DND-41 (cell line): Measurements from ENCODE around the gene CCDC71L.
A peak's percentile ranks its signal among the peaks of the same experiment; 100 is the strongest.
"Not testable (repeated sequence)": the region's sequence is repeated elsewhere in the genome, so short reads cannot be mapped to it uniquely, and the experiment has no call there.

Source experiments
- ATAC-seq: fragments of 200-7000 bp; cut with Tn5 transposase; 3 replicates; pipeline ENCODE4 v1.9.1; 2021; ENCODE audit warnings: low read depth; ENCODE audit not compliant: insufficient read depth
- DNase-seq: peaks from one replicate; pipeline ENCODE4 v3.0.0-alpha.2; 2020
- H2AFZ ChIP-seq: 2 replicates; pipeline ENCODE4 v1.6.0; 2012; ENCODE audit warnings: low read depth, low read length
- H3K27ac ChIP-seq: 2 replicates; pipeline ENCODE4 v1.5.1; 2012; ENCODE audit warnings: low read length, inconsistent platforms
- H3K27me3 ChIP-seq: fragments of 200-600 bp; sonication (generic); 2 replicates; pipeline ENCODE4 v1.6.0; 2012; ENCODE audit warnings: low read length, mild to moderate bottlenecking, inconsistent platforms; ENCODE audit not compliant: insufficient read depth, poor library complexity
- H3K36me3 ChIP-seq: 2 replicates; pipeline ENCODE4 v1.5.1; 2012; ENCODE audit warnings: low read length, inconsistent platforms; ENCODE audit not compliant: insufficient read depth
- H3K4me1 ChIP-seq: 2 replicates; pipeline ENCODE4 v1.5.1; 2012; ENCODE audit warnings: mild to moderate bottlenecking, low read length; ENCODE audit not compliant: insufficient read depth
- H3K4me2 ChIP-seq: 2 replicates; pipeline ENCODE4 v1.6.0; 2012; ENCODE audit warnings: mild to moderate bottlenecking, moderate library complexity, low read length, inconsistent platforms; ENCODE audit not compliant: insufficient read depth
- H3K4me3 ChIP-seq, 2 experiments: fragments of 200-600 bp in 1 of 2; shearing (Covaris generic) in 1 of 2; 2 replicates each; pipeline ENCODE4 v1.5.1; 2012 to 2016; ENCODE audit warnings: inconsistent platforms in 2 of 2, low read length in 2 of 2, mild to moderate bottlenecking in 2 of 2, low read depth in 1 of 2, moderate library complexity in 1 of 2
- H3K79me2 ChIP-seq: 2 replicates; pipeline ENCODE4 v1.6.0; 2012; ENCODE audit warnings: low read length, inconsistent platforms; ENCODE audit not compliant: insufficient read depth
- H3K9ac ChIP-seq: 2 replicates; pipeline ENCODE4 v1.6.0; 2012; ENCODE audit warnings: low read depth, mild to moderate bottlenecking, inconsistent platforms, low read length, moderate library complexity
- H3K9me3 ChIP-seq: 2 replicates; pipeline ENCODE4 v1.5.1; 2012; ENCODE audit warnings: low read length, moderate library complexity, mild to moderate bottlenecking, inconsistent platforms; ENCODE audit not compliant: insufficient read depth, severe bottlenecking
- H4K20me1 ChIP-seq: 2 replicates; pipeline ENCODE4 v1.6.0; 2012; ENCODE audit warnings: low read length; ENCODE audit not compliant: insufficient read depth
- EZH2 ChIP-seq: IDR thresholded peaks from 3 replicates; pipeline ENCODE4 v1.6.1; 2012; ENCODE audit warnings: borderline replicate concordance, low read depth, mild to moderate bottlenecking, moderate library complexity, low read length, inconsistent platforms; ENCODE audit not compliant: severe bottlenecking
- TF ChIP-seq, protein P1 (sequence below): IDR thresholded peaks from 2 replicates; pipeline ENCODE4 v1.5.1; 2012; ENCODE audit warnings: borderline replicate concordance, low read length, moderate library complexity, mild to moderate bottlenecking; ENCODE audit not compliant: poor library complexity, severe bottlenecking; ENCODE audit errors: extremely low read depth

The CCDC71L gene

DNA sequence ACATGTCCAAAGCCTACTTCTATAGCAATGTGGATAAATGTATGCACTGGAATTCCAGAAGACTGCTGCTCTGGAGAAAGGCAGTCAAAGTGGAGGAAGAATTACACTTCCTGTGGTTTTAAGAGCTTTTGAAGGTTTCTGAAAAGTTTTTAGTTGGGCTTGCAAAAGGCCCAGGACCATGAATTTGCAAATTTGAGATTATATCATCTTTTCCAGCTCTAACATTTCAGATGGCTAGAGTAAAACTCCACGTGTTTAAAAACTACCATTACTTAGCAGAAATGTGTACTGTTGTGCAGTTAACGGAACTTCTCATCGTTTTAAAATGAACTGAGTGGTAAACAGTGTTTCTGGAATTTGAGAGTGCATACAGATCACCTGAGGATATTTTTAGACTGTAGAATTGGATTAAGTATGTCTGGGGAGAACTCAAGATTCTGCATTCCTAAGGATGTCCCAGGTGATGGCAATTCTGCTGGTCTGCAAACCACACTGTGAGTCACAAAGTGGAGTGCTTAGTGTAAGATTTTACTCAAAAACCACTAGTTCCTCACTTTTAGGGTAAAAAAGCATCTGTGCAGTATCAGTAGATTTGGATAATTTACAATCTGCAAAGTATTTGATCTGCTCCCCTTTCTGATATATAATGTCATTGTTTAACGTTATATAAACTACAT is 32.9 kb upstream of the CCDC71L start:
- Histone ChIP-seq H3K27ac (no peak overlapping the region), H3K79me2 (no peaks in the 10 kb centered on the region), H3K4me1 (peaks cover 8% of the 10 kb centered on the region; the same call in 1 of the 2 replicates), H3K36me3 (no peaks in the 10 kb centered on the region), H3K4me2 (no peak overlapping the region), H3K9me3 (no peaks in the 10 kb centered on the region), H3K9ac (no peak overlapping the region), H3K4me3 (no peak overlapping the region), H3K27me3 (no peaks in the 10 kb centered on the region), H2AFZ (no peak overlapping the region), H4K20me1 (no peaks in the 10 kb centered on the region)
- DNase-seq: no peak
- ATAC-seq: peak; percentile 35; the same call in 1 of the 3 replicates
- no peak for TF ChIP-seq EZH2
- TF ChIP-seq, protein P1, sequence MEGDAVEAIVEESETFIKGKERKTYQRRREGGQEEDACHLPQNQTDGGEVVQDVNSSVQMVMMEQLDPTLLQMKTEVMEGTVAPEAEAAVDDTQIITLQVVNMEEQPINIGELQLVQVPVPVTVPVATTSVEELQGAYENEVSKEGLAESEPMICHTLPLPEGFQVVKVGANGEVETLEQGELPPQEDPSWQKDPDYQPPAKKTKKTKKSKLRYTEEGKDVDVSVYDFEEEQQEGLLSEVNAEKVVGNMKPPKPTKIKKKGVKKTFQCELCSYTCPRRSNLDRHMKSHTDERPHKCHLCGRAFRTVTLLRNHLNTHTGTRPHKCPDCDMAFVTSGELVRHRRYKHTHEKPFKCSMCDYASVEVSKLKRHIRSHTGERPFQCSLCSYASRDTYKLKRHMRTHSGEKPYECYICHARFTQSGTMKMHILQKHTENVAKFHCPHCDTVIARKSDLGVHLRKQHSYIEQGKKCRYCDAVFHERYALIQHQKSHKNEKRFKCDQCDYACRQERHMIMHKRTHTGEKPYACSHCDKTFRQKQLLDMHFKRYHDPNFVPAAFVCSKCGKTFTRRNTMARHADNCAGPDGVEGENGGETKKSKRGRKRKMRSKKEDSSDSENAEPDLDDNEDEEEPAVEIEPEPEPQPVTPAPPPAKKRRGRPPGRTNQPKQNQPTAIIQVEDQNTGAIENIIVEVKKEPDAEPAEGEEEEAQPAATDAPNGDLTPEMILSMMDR: no peak

DNA sequence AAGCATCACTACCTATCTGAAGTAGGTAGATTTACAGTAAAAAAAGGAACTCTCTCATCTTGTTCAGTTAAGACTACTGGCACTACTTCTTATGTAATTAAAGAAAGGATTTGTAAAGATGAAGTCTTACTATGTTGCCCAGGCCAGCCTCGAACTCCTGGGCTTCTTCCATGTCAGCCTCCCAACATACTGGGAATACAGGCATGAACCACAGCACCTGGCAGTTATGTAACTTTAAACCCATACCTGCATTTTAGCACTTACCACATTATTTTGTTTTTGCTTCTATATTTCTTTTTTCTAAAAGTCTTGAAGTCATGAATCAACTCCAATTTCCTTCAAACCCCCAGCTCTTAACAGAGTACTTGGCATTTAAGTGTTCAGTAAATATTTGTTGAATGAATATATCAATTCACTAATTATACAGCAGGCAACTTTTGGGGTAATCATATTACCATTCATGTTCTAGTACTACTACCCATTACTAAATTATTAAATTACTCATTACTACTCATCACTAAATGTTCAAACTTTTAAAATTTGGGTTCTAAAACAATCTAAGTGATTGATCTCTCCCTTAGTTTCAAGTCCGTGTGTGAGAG is 31.6 kb upstream of the CCDC71L start:
- Histone ChIP-seq H3K27ac (no peak overlapping the region), H3K9ac (no peak overlapping the region), H4K20me1 (no peaks in the 10 kb centered on the region), H2AFZ (no peak overlapping the region), H3K36me3 (no peaks in the 10 kb centered on the region), H3K9me3 (no peaks in the 10 kb centered on the region), H3K4me2 (no peak overlapping the region), H3K27me3 (no peaks in the 10 kb centered on the region), H3K4me1 (peaks cover 8% of the 10 kb centered on the region; the same call in 1 of the 2 replicates), H3K4me3 (no peak overlapping the region), H3K79me2 (no peaks in the 10 kb centered on the region)
- DNase-seq (no peak), ATAC-seq (no peak)
- TF ChIP-seq, protein P1: no peak
- TF ChIP-seq EZH2: no peak

DNA sequence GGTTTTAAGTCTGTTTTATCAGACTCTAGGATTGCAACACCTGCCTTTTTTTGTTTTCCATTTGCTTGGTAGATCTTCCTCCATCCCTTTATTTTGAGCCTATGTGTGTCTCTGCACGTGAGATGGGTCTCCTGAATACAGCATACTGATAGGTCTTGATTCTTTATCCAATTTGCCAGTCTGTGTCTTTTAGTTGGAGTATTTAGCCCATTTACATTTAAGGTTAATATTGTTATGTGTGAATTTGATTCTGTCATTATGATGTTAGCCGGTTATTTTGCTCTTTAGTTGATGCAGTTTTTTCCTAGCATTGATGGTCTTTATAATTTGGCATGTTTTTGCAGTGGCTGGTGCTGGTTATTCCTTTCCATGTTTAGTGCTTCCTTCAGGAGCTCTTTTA is 27.2 kb upstream of the CCDC71L start:
- H3K27me3 ChIP-seq, H3K4me2 ChIP-seq, H3K36me3 ChIP-seq, H3K4me3 ChIP-seq, H3K4me1 ChIP-seq, ATAC-seq, H2AFZ ChIP-seq, H3K79me2 ChIP-seq, H3K27ac ChIP-seq, H3K9ac ChIP-seq, H4K20me1 ChIP-seq, H3K9me3 ChIP-seq, DNase-seq: not testable (repeated sequence)

DNA sequence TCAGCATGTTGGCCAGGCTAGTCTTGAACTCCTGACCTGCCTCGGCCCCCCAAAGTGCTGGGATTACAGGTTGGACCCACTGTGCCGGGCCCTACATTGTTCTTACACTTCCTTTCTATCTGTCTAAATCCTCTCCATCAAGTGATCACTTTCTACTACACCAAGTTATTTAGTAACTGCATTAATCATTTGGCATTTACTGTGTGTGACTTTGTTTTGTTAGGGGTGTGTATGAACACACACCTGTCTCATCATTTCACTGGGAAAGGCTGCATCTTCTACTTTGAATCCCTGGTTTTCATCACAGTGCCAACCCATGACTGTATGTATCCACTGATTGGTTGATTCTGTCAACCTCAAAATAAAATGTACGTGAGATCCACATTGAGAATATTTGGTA is 23.0 kb upstream of the CCDC71L start:
- no peak overlapping the region for H3K27ac ChIP-seq
- no peaks in the 10 kb centered on the region for H3K4me1 ChIP-seq
- no peak overlapping the region for H3K4me2 ChIP-seq
- no peak overlapping the region for H3K9ac ChIP-seq
- no peak overlapping the region for H2AFZ ChIP-seq
- H3K27me3 ChIP-seq: no peaks in the 10 kb centered on the region
- H3K79me2 ChIP-seq: no peaks in the 10 kb centered on the region
- no peaks in the 10 kb centered on the region for H4K20me1 ChIP-seq
- DNase-seq: no peak
- TF ChIP-seq, protein P1: no peak
- no peak for TF ChIP-seq EZH2
- no peak overlapping the region for H3K4me3 ChIP-seq
- H3K36me3 ChIP-seq: no peaks in the 10 kb centered on the region
- ATAC-seq: no peak
- H3K9me3 ChIP-seq: no peaks in the 10 kb centered on the region
